Activated CD4-positive, alpha-beta T cell treated with anti-CD3 and anti-CD28 coated beads for 24 hours (primary cell): ENCODE measurements around the gene NDST3.

Experiments used
- DNase-seq, 2 donors: peaks; one replicate each; pipeline ENCODE4 v3.0.0-alpha.2; 2020; ENCODE audit warnings: low read depth in 2 of 2

The NDST3 gene

GRCh38 chr4:118034053-118034785 is at the start of gene NDST3:
TSS of gene NDST3 (plus strand) at chr4:118034486. CDS start at chr4:118053911, 19,425 bp downstream.
- DNase-seq: no peak

DNA sequence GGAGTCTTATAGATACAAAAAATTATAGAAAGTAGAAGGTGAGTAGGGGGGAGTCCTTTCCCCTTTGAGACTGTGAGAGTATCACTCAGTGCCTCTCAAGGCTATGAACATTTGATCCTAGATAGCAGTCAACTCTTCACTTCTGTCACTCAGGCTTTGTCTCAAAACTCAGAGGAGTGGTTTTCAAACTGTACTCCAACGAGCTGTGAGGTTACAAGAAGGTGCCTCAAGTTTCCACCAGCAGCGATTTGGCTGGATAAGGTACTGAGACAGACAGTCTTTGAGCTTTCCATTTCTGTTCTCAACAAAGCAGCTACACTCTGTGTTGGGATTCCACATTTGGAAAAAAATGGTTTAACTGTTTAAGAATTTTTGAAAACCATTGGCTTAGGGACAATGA is 48.0 kb upstream of the NDST3 start:
- no peak for DNase-seq

- no peak for DNase-seq
Observed at GRCh38 chr4:117987464-117987863, 46.8 kb upstream of the NDST3 start.

GRCh38 chr4:117996891-117997290 is 37.4 kb upstream of the NDST3 start:
- DNase-seq: no peak

DNA sequence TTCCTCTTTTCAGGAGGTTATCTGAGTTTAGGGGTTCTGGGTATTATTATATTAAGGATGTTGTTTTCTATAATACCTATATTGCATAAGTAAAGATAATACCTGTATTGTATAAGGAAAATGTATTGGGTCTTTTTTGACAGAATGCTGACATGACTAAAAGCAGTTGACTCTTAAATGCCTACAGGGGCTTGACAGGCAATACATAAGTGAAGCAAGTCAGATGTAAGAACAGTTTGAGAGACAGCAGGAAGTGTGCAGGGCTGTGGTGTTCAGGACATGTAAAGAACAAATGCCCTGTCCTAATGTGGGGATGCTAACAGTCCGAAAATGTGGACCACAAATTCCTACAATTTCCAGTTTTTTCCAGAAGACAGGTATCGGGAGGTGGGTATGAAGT is 30.2 kb upstream of the NDST3 start:
- DNase-seq: no peak

DNA sequence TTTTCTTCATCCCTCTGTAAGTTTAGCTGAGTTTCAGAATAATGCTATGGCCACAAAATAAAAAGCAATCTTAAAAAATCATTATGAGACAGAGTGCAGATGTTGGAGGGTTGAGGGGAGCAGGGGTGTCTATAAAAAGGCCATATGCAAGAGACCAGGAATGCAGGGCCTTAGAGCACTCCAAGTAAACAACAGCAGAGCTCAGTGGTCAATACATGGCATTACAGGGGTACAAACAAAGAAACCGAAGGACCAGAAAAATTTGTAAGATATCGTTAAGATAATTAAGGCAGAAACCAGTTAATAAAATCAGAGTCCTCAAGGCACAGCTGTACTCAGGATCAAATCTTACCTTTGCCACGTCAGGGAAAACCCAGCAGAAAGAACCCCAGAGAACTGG is 28.4 kb upstream of the NDST3 start:
- DNase-seq: no peak

DNA sequence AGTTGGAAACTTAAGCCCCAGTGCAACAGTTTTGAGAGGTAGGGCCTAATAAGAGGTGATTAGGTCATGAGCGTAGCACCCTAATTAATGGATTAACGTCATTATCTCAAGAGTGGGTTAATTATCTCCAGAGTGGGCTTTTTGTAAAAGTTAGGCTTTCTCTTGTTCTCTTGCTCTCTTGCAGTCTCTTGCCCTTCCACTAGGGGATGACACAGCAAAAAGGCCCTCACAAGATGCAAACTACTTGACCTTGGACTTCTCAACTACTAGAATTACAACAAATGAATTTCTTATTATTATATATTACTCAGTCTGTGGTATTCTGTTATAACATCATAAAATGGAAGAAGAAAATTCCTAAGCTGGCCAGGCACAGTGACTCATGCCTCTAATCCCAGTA is 22.1 kb upstream of the NDST3 start:
- no peak for DNase-seq

DNA sequence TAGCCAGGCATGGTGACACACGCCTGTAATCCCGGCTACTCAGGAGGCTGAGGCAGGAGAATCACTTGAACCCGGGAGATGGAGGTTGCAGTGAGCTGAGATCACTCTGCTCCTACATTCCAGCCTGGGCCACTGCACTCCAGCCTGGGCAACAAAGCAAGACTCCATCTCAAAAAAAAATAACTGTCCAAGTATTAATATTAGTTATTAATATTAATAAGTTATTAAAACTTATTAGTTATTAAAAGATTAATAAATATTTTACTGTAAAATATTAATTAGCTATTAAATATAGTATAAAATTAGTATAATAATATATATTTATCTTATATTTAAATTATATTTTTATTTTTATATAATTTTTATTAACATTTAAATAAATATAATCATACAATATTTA is 19.5 kb upstream of the NDST3 start:
- no peak for DNase-seq

GRCh38 chr4:118018381-118019145 is 15.7 kb upstream of the NDST3 start:
- no peak for DNase-seq

GRCh38 chr4:118026806-118027205 is 7.5 kb upstream of the NDST3 start:
- DNase-seq: no peak

- DNase-seq: no peak
Observed at GRCh38 chr4:118029224-118029623, 5.1 kb upstream of the NDST3 start.

GRCh38 chr4:118032691-118033090 is 1.6 kb upstream of the NDST3 start:
- no peak for DNase-seq

GRCh38 chr4:118033148-118034052 is 886 bp upstream of the NDST3 start:
- no peak for DNase-seq

DNA sequence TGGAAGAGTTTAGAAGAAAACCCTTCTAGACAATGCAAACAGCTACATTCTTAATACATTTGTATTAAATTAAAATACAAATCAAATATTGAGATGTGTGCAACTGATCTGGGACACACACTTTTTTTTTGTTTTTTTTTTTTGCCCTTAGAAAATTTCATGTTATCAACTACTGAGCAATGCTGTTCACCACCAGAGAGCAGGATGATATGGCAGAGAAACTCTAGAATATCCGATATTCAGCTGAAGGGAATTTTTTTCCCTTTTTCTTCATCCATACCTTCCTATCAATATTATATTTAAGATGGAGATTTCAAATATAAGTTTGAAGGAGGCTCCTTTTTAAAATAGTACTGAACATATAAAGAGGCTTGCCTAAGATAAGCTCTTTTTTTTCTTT is 1.0 kb downstream of the NDST3 start:
- no peak for DNase-seq

- no peak for DNase-seq
Observed at GRCh38 chr4:118036336-118036735, 2.0 kb downstream of the NDST3 start.

DNA sequence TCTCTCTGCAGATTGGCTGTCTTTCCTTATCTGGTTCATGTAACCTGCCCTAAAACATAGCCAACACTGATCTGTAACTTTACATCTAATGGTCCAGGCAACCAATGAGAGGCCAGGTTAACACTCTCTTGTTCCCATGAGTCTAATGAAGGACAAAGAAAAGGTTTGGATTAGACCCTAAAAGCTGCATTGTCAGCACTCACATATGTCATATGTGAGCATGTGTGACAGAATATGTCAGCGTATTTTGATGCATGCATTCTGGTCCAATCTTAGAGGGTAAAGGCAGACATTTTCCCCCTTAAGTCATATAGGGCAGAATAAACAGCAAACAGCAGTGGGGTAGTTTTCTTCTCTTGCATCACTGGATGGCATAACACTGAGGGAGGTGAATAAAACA is 3.7 kb downstream of the NDST3 start:
- DNase-seq: no peak

- no peak for DNase-seq
Observed at GRCh38 chr4:118046323-118046722, 12.0 kb downstream of the NDST3 start.

- no peak for DNase-seq
Observed at GRCh38 chr4:118047043-118047442, 12.8 kb downstream of the NDST3 start.

- DNase-seq: no peak
Observed at GRCh38 chr4:118058955-118059354, 24.7 kb downstream of the NDST3 start.

- no peak for DNase-seq
Observed at GRCh38 chr4:118059397-118059796, 25.1 kb downstream of the NDST3 start.

GRCh38 chr4:118076958-118077766 is 42.9 kb downstream of the NDST3 start:
- DNase-seq: no peak

DNA sequence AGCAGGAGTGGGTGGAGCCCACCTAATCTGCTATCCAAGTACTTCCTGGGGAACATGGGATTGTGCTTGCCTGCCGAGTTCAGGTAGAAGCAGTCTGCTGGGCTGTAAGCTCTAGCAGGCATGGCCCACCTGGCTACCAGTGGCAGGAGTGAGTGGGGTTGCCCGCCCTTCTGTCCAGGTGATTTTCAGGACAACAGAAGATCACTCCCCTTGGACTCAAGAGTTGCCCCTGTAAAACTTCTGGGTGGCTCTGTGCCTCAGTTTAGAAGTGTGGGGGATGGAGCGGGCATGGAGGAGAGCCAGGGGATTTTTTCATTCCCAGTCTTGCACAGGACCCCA is 43.5 kb downstream of the NDST3 start:
- DNase-seq: no peak
